Karpas-422 (cell line): Measurements from ENCODE around the gene KLHL8. TPM values are rescaled to one million over a fixed set of nuclear protein-coding genes. Genes with fewer than 3 reads are reported as not detected.

Experiments used
- DNase-seq: peaks from one replicate; pipeline ENCODE4 v3.0.0-alpha.2; 2015
- H2AFZ ChIP-seq: fragments of 200-600 bp; sonication (generic); 2 replicates; pipeline ENCODE4 v1.6.1; 2014; ENCODE audit warnings: antibody characterized with exemption, low read length, mixed read lengths
- H3K27ac ChIP-seq: fragments of 200-600 bp; sonication (generic); 2 replicates; pipeline ENCODE4 v1.5.1; 2014; ENCODE audit warnings: mild to moderate bottlenecking, low read length, moderate library complexity
- H3K27me3 ChIP-seq: fragments of 200-600 bp; sonication (generic); 2 replicates; pipeline ENCODE4 v1.6.1; 2014; ENCODE audit warnings: low read length, mixed read lengths
- H3K36me3 ChIP-seq: fragments of 200-600 bp; sonication (generic); 2 replicates; pipeline ENCODE4 v1.6.1; 2014; ENCODE audit warnings: low read length, mixed read lengths; ENCODE audit not compliant: insufficient read depth
- H3K4me1 ChIP-seq: fragments of 200-600 bp; sonication (generic); 2 replicates; pipeline ENCODE4 v1.6.1; 2014; ENCODE audit warnings: mild to moderate bottlenecking, low read length, mixed read lengths
- H3K4me2 ChIP-seq: fragments of 200-600 bp; sonication (generic); 2 replicates; pipeline ENCODE4 v1.6.1; 2014; ENCODE audit warnings: low read length, low read depth, mild to moderate bottlenecking; ENCODE audit not compliant: poor library complexity, severe bottlenecking
- H3K4me3 ChIP-seq: fragments of 200-600 bp; sonication (generic); 2 replicates; pipeline ENCODE4 v1.5.1; 2014; ENCODE audit warnings: mild to moderate bottlenecking, antibody characterized with exemption, low read length, mixed read lengths
- H3K79me2 ChIP-seq: fragments of 200-600 bp; sonication (generic); 2 replicates; pipeline ENCODE4 v1.6.1; 2014; ENCODE audit warnings: mild to moderate bottlenecking, low read length, mixed read lengths
- H3K9ac ChIP-seq: fragments of 200-600 bp; sonication (generic); 2 replicates; pipeline ENCODE4 v1.6.0; 2014; ENCODE audit warnings: low read length
- H3K9me2 ChIP-seq: fragments of 200-600 bp; sonication (generic), shearing (Covaris generic); replicated peaks from 2 replicates; pipeline ENCODE4 v1.6.0; 2014; ENCODE audit warnings: mild to moderate bottlenecking, low read length, moderate library complexity; ENCODE audit not compliant: insufficient read depth
- H3K9me3 ChIP-seq: fragments of 300-700, 200-600 bp; sonication (generic); 2 replicates; pipeline ENCODE4 v1.6.1; 2014; ENCODE audit warnings: low read length, mixed read lengths
- H4K20me1 ChIP-seq: fragments of 200-600 bp; sonication (generic); 2 replicates; pipeline ENCODE4 v1.6.1; 2014; ENCODE audit warnings: mild to moderate bottlenecking, antibody characterized with exemption, low read length, low read depth; ENCODE audit not compliant: insufficient read depth
- total RNA-seq: library from RNA; depleted of rRNA; stranded (reverse); fragments of >200 nt; shearing (Covaris generic); gene quantifications from 2 replicates; pipeline ENCODE4 v1.2.3, GENCODE V29; 2014; ENCODE audit warnings: low replicate concordance

Gene KLHL8
- total RNA-seq, 1 experiment from 2014 or later, result 26.4 TPM

DNA sequence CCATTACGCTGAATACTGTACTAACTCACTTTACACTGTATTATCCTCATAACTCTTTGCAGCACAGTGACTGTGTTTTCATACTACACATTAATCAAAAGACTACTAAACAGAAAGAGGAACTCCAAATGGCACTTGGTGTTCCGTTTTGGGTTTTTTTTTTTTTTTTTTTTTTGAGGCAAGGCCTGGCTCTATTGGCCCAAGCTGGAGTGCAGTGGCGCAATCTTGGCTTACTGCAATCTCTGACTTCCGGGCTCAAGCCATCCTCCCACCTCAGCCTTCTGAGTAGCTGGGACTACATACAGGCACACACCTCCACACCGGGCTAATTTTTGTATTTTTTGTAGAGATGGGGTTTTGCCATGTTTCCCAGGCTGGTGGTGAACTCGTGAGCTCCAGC is 10.7 kb downstream of the KLHL8 start:
- no peak overlapping the region for H3K9ac ChIP-seq
- H4K20me1 ChIP-seq, result no peaks in the 10 kb centered on the region; the same call in 1 of the 2 replicates
- no peaks in the 10 kb centered on the region for H3K9me2 ChIP-seq
- peak overlapping the region; percentile 51 for H3K27ac ChIP-seq
- peak overlapping the region; percentile 51 for H3K4me2 ChIP-seq
- peaks cover 99% of the 10 kb centered on the region for H3K79me2 ChIP-seq
- H2AFZ ChIP-seq, result no peak overlapping the region
- H3K4me1 ChIP-seq, result peaks cover 37% of the 10 kb centered on the region
- 0 out of 2 replicates have a peak, but pooled peaks cover 5% of the 10 kb centered on the region for H3K36me3 ChIP-seq
- no peak overlapping the region for H3K4me3 ChIP-seq
- DNase-seq, result peak; percentile 86
- H3K27me3 ChIP-seq, result no peaks in the 10 kb centered on the region
- H3K9me3 ChIP-seq, result no peaks in the 10 kb centered on the region

DNA sequence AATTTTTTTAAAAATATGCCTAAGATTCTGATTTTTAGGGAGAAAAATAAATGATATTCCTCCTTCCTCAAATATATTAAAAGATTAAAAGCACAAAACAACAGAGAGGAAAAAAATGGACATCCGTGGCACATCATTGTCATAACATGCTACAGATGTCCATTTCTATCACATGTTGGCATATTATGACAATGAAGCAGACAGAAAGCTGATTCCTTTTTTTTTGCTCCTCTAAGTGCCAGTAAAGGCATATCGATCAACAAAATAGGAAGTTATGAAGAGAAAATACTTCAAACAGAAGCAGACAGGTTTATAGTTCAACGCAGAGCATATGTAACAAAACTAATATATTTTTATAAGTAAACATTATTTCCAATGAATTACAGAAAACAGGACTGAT is 11.2 kb downstream of the KLHL8 start:
- no peak for DNase-seq

DNA sequence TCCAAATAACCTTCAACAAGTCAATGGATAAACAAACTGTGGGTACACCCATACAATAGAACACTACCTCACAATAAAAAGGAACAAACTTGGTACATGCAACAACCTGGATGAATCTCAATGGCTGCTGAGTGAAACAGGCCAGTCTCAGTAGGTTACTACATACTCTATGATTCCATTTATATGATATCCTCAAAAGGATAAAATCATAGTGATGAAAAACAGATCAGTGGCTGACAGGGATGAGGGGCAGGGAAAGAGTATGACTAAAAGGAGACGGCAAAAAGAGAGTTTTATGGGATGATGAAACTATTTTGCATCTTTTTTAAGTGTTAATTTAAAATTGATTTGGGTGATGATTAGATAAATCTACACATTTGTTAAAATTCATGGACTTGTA is 15.9 kb downstream of the KLHL8 start:
- no peak overlapping the region for H2AFZ ChIP-seq
- peaks cover 5% of the 10 kb centered on the region; the same call in 1 of the 2 replicates for H3K36me3 ChIP-seq
- H3K79me2 ChIP-seq, result peaks cover 99% of the 10 kb centered on the region
- no peak overlapping the region for H3K4me3 ChIP-seq
- no peak overlapping the region for H3K27ac ChIP-seq
- DNase-seq, result no peak
- H4K20me1 ChIP-seq, result no peaks in the 10 kb centered on the region
- no peaks in the 10 kb centered on the region for H3K27me3 ChIP-seq
- H3K9ac ChIP-seq, result no peak overlapping the region
- no peaks in the 10 kb centered on the region for H3K9me3 ChIP-seq
- H3K9me2 ChIP-seq, result no peaks in the 10 kb centered on the region
- peaks cover 6% of the 10 kb centered on the region for H3K4me1 ChIP-seq
- H3K4me2 ChIP-seq, result no peak overlapping the region

More for the DNA sequence above, 11.2 kb downstream of the KLHL8 start:
- Histone ChIP-seq H3K27ac (peak overlapping the region; percentile 51), H2AFZ (no peak overlapping the region), H3K9me3 (no peaks in the 10 kb centered on the region), H3K9ac (no peak overlapping the region), H3K36me3 (0 out of 2 replicates have a peak, but pooled peaks cover 5% of the 10 kb centered on the region), H4K20me1 (no peaks in the 10 kb centered on the region; the same call in 1 of the 2 replicates), H3K9me2 (no peaks in the 10 kb centered on the region), H3K4me2 (peak overlapping the region; percentile 51), H3K79me2 (peaks cover 99% of the 10 kb centered on the region), H3K27me3 (no peaks in the 10 kb centered on the region), H3K4me1 (peaks cover 37% of the 10 kb centered on the region), H3K4me3 (no peak overlapping the region)

DNA sequence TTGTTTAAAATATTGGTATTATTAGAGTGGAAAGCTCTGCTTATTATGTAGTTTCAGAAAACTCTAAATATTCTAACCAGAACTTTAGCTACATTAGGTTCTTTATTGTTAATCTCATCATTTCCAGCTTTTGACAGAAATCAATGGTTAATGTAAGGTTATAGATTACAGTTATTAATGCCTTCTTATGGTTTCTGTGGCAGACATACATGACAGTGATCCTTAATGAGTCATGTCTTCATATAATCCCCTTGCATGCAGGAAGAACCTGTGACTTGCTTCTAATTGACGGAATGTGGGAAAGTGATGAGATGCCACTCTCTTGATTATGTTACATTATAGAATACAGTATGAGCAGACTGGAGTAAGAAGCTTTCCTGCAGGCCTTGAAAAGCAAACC is 23.5 kb downstream of the KLHL8 start:
- Histone ChIP-seq H3K4me3 (no peak overlapping the region), H3K4me2 (no peak overlapping the region), H3K79me2 (peaks cover 99% of the 10 kb centered on the region), H3K27me3 (no peaks in the 10 kb centered on the region), H3K9me3 (no peaks in the 10 kb centered on the region), H3K4me1 (peaks cover 16% of the 10 kb centered on the region), H3K27ac (no peak overlapping the region), H3K36me3 (peaks cover 9% of the 10 kb centered on the region; the same call in 1 of the 2 replicates), H2AFZ (no peak overlapping the region), H4K20me1 (no peaks in the 10 kb centered on the region), H3K9me2 (no peaks in the 10 kb centered on the region), H3K9ac (no peak overlapping the region)
- DNase-seq, result no peak

DNA sequence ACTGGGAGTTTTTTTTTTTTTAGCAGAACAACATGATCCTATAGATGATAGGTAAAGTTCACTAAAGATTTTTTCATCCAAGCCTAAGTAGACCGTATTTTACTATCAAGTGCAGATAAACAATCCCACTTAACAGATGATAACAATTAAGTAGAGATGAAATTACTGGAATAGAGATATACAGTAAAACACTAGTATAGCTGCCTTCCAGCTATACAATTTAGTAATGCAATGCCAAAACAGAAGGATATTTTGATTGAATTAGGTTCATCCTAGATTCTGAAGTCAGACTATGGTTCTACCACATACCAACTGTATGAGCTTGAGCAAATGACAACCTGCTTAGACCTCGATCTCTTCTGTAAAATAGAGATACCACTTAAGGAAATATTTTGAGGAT is 24.3 kb downstream of the KLHL8 start:
- no peak overlapping the region for H3K4me3 ChIP-seq
- DNase-seq, result no peak
- H4K20me1 ChIP-seq, result no peaks in the 10 kb centered on the region
- no peak overlapping the region for H3K9ac ChIP-seq
- H3K4me1 ChIP-seq, result peaks cover 16% of the 10 kb centered on the region
- H3K27ac ChIP-seq, result no peak overlapping the region
- no peaks in the 10 kb centered on the region for H3K9me2 ChIP-seq
- no peaks in the 10 kb centered on the region for H3K27me3 ChIP-seq
- no peak overlapping the region for H2AFZ ChIP-seq
- H3K36me3 ChIP-seq, result peaks cover 13% of the 10 kb centered on the region
- no peaks in the 10 kb centered on the region for H3K9me3 ChIP-seq
- H3K79me2 ChIP-seq, result peaks cover 97% of the 10 kb centered on the region
- no peak overlapping the region for H3K4me2 ChIP-seq

DNA sequence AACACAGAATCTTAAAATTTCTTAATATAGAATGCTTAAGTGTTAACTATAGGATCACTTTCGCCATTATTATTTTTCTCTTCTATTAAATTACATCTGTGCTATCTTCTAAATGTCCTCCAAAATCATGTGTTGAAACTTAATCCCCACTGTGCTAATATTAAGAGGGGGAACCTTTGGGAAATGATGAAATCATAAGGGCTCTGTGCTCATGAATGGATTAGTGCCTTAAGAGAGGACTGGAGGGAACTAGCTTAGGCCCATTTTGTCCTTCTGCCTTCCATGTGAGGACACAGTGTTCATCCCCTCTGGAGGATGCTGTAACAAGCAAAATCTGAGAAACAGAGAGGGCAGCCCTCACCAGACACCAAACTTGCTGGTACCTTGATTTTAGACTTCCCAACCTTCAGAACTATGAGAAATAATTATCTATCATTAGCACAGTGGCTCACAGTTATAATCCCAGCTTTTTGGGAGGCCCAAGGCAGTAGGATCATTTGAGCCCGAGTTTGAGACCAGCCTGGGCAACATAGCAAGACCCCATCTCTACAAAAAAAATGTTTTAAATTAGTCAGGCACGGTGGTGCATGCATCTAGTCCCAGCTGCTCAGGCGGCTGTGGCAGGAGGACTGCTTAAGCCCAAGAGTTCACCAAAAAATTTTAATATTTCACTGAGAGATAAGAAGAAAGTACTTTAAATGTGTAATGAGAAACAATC is 26.3 kb downstream of the KLHL8 start:
- Histone ChIP-seq H3K79me2 (peaks cover 93% of the 10 kb centered on the region), H4K20me1 (no peaks in the 10 kb centered on the region), H3K9me2 (no peaks in the 10 kb centered on the region), H3K4me3 (no peak overlapping the region), H3K27me3 (no peaks in the 10 kb centered on the region), H3K27ac (peak overlapping the region; percentile 6; the same call in 1 of the 2 replicates), H3K36me3 (peaks cover 13% of the 10 kb centered on the region), H2AFZ (no peak overlapping the region), H3K9me3 (no peaks in the 10 kb centered on the region), H3K4me2 (no peak overlapping the region), H3K4me1 (peaks cover 19% of the 10 kb centered on the region), H3K9ac (no peak overlapping the region)
- DNase-seq, result no peak

DNA sequence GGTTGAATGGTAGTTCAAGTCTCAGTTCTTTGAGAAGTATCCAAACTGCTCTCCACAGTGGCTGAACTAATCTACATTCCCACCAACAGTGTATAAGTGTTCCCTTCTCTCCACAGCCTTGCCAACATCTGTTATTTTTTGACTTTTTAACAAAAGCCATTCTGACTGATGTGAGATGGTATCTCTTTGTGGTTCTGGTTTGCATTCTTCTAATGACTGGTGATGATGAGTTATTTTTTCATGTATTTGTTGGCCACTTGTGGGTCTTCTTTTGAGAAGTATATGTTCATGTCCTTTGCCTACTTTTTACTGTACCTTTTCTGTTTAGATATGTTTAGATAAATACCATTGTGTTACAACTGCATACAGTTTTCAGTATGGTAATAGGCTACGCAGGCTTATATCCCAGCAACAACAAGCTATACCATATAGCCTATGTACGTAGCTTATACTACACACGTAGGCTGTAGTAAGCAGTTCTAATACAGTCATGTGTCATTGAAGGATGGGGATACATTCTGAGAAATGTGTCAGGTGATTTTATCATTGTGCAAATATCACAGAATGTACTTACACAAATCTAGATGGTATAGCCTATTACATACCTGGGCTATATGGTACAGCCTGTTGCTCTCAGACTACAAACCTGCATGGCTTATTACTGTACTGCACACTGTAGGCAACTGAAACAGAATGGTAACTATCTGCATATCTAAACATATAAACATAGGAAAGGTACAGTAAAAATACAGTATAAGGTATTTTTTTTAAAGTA is 28.1 kb downstream of the KLHL8 start:
- no peaks in the 10 kb centered on the region for H3K9me2 ChIP-seq
- no peak overlapping the region for H2AFZ ChIP-seq
- H3K27me3 ChIP-seq, result no peaks in the 10 kb centered on the region
- no peak overlapping the region for H3K27ac ChIP-seq
- H3K9me3 ChIP-seq, result no peaks in the 10 kb centered on the region
- no peak for DNase-seq
- H3K9ac ChIP-seq, result no peak overlapping the region
- peaks cover 94% of the 10 kb centered on the region for H3K79me2 ChIP-seq
- H4K20me1 ChIP-seq, result no peaks in the 10 kb centered on the region
- H3K4me1 ChIP-seq, result peaks cover 29% of the 10 kb centered on the region
- H3K36me3 ChIP-seq, result peaks cover 13% of the 10 kb centered on the region
- H3K4me2 ChIP-seq, result no peak overlapping the region
- H3K4me3 ChIP-seq, result no peak overlapping the region

DNA sequence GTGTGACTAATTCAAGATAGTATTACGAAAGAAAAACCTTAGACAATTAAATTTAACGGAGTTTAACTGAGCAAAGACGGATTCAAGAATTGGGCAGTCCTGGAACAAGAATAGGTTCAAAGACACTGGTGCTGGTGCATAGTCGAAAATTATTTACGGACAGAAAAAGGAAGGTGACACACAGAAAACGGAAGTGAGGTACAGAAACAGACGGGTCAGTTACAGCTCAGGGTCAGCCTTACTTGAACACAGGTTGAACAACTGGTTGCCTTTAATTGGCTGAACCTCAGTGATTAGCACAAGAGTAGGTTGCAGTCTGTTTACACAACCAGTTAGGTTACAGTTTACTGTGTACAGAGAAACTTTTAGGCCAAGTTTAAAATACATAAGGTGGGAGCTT is 31.5 kb downstream of the KLHL8 start:
- Histone ChIP-seq H3K79me2 (peaks cover 90% of the 10 kb centered on the region), H3K36me3 (peaks cover 8% of the 10 kb centered on the region), H3K9me2 (no peaks in the 10 kb centered on the region), H2AFZ (no peak overlapping the region), H3K9ac (no peak overlapping the region), H3K4me3 (no peak overlapping the region), H4K20me1 (no peaks in the 10 kb centered on the region), H3K27ac (no peak overlapping the region), H3K27me3 (no peaks in the 10 kb centered on the region), H3K9me3 (no peaks in the 10 kb centered on the region), H3K4me2 (no peak overlapping the region), H3K4me1 (peaks cover 19% of the 10 kb centered on the region)
- DNase-seq, result no peak
